Stimulated activated CD8-positive, alpha-beta memory T cell treated with anti-CD3 and anti-CD28 coated beads, Interleukin-4, amount 100 ng/mL, for 24 hours (primary cell): ENCODE measurements around the gene KIF25.

Source experiments
- DNase-seq: peaks from one replicate; pipeline ENCODE4 v3.0.0-alpha.2; 2020; ENCODE audit warnings: low read depth

The KIF25 gene

DNA sequence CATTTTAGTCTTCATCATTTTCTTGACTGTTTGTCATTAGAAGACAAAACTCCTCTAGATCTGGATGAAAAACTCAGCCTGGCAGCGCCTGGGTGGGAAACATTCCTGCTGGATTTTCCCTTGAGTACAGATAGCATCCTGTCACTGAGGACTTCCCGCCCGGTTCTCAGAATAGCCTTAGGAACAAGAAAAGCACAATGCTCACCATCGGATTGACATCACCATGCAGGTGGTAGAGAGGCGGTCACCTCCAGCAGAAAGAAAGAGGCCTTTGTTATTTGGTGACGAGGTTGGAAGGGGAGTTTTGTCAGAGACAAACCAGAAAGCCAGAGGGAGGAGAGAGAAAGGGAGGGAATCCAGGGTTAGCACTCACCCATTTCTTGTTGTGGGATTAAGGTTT lies 39.8 kb downstream of the KIF25 start:
- DNase-seq, result no peak

DNA sequence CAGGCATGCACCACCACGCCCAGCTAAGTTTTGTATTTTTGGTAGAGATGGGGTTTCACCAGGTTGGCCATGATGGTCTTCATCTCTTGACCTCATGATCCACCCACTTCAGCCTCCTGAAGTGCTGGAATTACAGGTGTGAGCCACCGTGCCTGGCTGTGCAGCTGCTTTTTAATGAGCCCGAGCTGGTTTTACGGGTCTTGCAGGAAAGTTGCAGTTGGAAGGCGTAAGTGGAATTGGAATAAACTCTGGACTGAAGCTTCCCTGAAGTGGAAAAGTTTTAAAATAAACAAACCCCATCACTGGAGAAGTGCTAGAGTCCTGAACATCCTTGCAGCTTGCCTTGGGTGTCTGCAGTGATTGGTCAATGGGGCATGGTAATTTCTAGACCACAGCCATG lies 40.4 kb downstream of the KIF25 start:
- no peak for DNase-seq

DNA sequence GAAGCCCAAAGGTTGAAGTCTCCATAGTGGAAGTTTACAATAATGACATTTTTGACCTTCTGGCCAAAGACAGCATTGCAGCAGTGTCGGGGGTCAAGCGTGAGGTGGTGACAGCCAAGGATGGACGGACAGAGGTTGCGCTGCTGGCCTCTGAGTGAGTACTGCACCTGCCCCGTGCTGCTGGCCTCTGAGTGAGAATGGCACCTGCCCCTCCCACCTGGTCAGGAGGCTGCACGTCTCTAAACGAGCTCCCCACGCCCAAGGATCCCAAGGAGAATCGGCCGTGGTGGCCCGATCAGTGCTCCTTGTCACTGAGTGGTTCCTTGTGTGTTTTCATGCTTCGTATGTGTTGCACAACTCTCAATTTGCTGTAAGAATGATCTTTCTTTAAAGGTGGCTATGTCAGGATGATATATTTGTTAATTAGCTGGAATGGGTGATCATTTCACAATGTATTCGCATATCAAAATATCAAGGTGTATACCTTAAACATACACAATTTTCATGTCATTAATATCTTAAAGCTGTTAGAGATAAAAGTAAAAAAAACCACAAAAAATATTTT lies 41.2 kb downstream of the KIF25 start:
- DNase-seq, result no peak

DNA sequence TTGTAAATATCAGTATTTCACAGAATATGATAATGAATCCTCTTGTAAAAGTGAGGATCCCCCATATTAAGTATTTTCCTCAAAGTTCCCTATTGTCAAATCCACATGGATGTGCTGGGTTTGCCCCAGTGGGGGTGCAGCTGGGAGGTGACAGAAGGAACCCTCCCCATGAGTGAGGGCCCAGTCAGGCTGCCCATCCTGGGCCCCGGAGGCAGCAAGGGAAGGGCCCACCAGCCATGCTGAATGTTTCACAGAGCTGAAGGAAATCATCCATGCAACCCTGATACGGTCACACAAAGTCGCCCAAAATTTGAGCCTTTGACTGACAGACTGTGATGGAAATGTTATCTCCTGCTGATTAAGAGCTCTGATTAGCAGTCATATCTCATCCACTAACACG lies 41.8 kb downstream of the KIF25 start:
- no peak for DNase-seq

DNA sequence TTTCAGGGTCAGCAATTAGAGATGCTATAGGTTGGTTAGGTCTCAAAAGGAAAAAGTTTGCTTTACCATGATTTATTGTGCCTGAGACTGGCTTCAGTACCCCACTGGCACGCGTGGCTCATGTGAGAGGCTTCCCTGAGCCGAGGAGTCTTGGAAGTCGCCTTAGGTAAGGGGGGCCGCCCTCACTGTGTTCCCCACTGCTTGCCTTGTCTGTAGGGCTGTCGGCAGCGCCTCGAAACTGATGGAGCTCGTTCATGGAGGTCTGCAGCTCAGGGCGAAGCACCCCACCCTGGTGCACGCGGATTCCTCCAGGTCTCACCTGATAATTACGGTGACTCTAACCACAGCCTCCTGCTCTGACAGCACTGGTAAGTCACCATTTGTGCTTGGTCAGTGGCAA lies 42.4 kb downstream of the KIF25 start:
- DNase-seq, result no peak

DNA sequence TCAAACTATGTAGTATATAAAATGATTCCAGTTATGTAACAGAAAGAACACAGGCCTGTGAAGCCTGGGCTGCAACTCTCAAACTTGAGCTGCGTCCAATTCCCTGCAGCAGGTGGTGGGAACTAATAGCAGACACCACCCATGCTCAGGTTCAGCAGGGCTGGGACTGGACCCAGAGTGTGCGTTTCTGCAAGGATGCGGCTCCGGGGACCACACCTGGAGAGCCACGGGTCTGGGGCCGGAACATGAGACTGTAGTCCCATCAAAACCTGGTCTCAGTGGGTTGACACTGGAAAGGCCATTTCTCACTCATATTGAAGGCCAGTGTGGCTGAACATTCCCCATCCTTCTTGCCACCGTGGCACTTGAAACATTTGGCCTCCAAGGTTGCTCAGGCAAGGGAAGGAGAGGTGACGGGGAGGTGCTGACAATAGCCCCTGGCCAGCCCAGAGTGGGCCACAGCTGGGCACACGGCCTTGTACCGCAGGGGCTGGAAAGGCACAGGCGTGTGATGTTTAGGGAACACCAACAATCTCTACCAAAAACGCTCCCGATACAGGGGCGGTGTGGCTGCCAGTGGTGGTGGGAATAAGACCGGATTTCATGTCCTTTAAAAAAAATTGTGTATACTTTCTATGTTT lies 43.5 kb downstream of the KIF25 start:
- no peak for DNase-seq

DNA sequence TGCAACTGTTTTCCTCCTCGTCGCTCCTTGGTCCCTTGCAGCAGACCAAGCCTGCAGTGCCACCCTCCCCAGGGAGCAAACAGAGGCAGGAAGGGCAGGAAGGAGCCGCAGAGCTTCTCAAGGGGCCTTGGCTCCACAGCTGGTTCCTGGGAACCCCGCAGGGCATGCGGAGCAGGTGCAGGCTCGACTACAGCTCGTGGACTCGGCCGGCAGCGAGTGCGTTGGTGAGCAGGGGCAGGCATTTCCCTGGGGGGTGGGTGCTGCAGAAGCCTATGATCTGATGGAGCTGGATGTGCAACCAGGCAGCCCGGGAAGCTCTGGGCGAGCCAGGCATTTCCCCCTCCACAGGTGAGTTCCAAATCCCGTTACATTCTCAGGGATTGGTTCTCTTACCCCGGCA lies 44.5 kb downstream of the KIF25 start:
- DNase-seq, result no peak

DNA sequence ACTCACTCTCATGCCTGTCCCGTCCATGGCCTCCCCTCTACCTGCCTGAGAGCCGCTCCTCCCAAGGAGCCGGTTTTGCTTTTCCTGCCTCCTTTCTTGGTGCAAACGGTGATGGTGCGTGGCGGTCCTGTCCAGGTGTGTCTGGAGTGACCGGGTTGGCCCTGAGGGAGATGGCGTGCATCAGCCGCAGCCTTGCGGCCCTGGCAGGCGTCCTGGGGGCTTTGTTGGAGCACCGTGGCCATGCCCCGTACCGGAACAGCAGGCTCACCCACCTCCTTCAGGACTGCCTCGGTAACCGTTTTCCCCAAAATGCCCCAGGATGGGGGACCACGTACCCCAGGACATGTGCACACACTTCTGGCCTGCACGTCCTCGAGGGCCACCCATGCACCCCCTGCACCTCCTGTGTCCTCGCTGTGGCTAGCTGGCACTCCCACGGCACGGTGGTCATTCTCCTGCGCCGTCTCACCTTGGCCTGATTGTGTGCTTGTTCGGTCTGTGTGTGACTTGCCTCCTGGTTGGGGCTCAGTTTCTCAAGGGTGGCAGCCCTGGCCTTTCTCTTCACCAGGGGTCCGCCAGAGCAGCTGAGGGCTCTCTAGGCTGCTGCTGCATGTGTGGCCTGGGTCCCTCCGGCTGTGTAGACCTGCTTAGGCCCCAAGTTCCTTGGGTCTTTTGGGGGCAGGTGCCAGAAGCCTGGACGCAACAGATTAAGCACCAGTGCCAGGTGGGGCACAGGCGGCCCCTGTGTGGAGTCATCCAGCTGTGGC lies 45.1 kb downstream of the KIF25 start:
- no peak for DNase-seq

DNA sequence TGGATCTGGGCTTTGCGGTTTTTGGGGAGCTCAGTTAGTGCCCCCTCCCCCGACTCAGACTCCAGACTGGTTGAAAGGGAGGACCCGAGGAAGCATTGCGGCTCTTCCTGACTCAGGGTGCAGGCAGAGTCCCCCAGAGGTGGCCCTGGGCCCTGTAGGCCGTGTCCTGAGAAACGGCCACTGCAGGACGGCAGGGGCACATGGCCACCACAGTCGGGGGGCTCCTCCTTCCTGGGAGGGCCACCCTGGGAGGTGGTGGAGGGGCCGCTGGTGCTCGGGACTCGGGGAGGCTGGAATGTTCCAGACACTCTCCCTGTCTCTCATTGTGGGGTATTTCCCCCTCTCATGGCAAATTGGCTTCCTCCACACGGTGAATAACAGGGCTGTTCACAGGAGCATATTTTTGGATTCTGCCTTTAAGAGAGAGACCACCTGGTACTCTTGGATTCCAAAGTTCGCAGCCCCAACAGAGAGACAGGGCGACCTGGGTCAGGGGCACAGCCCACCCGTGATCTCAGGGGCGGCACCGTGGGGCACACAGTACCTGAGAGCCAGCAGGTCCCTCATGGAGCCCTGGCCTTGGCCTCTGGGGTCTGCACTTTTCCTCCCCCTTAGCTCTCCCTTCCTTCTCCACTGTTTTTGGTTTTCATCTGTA lies 45.8 kb downstream of the KIF25 start:
- no peak for DNase-seq

DNA sequence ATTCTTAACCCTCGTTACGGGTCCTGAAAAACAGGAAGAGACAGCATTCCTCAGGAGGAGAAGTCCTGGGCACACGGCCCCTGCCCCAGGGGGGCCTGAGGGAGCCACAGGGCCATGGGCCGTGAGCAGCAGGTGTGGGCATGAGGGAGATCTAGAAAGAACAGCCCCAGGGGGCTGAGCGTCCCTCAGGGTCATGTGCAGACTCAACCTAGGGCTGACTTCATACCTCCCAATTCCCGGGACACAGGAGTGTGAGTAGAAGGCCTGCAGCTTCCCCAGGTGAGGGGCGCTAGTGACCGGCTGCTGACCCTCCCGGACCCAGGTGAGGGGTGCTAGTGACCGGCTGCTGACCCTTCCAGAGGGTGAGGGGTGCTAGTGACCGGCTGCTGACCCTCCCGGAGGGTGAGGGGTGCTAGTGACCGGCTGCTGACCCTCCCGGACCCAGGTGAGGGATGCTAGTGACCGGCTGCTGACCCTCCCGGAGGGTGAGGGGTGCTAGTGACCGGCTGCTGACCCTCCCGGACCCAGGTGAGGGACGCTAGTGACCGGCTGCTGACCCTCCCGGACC lies 46.5 kb downstream of the KIF25 start:
- no peak for DNase-seq

DNA sequence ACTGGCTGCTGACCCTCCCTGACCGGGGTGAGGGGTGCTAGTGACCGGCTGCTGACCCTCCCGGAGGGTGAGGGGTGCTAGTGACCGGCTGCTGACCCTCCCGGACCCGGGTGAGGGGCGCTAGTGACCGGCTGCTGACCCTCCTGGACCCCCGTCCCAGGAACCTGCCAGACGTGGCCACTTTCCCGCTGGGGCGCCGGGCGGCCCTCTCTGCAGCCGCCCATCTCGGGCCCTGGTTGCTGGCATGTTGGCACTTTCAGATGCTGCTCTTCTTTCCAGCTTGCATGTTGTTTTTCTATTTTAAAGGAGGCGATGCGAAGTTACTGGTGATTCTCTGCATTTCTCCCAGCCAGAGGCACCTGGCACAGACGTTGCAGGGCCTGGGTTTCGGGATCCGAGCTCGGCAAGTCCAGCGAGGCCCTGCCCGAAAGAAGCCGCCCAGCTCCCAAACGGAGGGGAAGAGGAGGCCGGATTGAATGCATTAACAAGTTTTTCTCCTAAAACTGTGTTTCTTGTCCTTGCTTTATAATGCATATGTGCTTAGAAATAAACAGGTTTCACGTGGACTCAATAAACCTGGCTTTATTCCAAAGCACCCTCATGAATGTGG lies 47.2 kb downstream of the KIF25 start:
- DNase-seq, result no peak

DNA sequence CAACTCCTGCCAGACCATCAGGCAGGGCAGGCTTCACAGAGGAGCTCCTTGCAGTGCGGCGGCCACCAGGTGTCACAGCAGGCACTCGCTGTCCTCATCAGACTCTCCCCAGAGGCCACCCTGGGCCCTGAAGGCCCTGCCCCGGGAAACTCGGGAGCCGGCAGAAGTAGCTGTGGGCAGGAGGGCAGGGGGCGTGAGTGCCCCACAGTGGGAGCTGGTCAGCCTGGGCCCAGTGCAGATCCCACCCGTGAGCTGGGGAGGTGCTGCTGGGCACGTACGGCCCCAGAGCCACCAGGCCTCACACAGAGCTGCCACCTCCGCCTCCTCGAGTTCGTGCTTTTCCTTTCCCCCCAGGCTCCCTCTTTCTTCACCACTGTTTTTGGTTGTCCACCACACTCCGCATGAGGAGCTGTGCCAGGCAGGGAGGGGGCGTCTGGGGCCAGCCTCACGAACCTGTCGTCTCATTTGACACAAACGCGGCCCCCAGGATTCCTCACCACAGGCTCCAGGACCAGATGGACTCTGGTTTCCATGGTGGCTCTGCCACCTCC lies 47.7 kb downstream of the KIF25 start:
- DNase-seq, result no peak

DNA sequence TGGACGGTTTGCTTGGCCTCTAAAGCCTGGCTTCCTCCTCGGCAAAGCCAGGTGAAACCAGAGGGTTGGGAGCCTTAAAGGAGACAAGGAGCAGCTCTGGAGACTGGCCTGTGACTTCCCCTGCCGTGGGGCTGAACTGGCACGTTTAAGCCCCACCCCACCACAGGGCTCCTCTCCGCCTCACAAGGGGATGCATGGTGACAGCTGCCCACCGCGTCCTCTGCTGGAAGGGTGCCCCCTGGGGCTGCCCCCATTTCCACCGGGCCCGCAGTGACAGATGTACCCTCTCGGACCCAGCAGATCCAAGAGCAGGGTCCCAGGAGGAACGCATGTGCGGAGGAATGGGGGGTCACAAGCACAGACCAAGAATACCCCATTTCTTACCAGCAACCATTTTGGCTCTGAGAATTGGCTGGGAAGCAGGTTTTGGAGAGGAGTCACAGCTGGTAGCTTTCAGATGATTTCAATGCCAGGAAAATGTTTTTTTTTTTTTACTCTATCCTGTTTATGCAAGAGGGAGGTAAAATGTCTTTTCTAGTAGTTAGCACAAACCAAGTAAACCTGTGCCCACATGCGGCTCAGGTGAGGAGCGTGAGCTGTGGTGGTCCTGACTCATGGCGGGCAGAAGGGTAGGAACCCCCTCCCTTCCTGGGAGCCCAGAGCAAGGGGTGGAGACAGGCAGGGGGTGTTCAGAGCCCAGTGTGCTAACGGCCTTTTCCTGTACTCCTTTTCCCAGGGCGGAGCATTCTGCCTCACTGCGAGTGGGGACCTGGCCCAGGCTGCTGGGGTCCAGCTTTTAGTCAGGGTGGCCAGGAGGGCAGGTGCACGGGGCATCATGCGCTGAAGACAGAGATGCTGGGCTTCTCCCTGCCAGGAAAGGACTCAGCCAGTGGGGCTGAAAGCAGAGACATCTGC lies 48.5 kb downstream of the KIF25 start:
- DNase-seq, result no peak

DNA sequence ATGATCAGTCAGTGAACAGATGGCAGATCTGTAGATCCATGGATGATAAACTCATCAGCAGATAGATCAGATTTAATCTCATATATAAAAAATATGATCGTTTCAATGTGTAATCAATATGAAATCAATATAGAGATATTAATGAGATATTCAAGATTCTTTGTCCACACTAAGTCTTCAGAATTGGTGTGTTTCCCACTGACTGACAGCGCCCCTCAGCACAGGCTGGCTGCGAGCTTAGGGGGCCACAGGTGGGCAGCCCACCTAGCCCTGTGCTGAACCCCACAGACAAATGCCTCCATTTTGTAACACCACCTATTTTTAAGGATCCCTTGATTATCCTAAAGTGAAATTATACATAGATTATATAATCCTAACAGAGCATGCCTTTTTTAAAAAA lies 49.2 kb downstream of the KIF25 start:
- DNase-seq, result no peak

DNA sequence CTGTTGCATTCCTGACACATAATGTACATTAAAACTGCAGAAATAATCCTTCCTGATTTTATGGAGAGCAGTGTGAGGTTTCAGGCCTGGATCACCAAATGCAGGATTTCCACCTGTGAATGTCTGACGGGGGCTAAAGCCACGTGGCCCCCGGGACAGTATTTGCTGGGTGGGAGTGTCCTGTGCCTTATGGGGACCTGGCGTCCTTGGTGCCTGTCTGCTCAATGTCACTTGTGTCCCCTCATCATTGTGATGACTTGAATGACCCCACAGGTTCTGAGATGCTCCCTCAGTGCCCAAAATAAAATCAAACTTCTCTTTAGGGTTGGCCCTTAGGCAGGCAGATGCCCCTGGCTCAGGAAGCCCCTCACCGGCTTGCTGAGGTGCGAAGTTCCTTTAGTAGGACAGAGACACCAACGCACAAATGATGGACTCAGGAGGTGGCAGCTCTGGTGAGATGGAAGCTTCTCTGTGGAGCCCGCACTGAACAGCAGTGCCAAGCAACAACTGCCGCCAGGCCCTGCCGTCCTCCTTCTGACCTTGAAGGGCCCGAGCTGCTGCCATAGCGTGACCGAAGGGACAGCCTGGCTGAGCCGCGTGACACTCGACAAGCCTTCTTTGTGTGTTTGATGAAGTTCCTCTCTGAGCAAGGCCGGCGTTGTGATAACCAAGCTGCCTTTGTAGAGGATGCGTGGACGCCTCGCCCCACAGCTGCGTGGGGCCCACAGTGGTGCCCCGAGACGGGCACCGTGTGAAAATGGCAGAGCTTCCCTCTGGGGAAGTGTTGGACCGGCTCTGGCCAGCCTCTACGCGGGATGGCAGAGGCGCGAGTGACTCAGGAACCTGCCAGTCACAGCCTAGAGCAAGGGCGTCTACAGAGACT lies 50.6 kb downstream of the KIF25 start:
- no peak for DNase-seq

DNA sequence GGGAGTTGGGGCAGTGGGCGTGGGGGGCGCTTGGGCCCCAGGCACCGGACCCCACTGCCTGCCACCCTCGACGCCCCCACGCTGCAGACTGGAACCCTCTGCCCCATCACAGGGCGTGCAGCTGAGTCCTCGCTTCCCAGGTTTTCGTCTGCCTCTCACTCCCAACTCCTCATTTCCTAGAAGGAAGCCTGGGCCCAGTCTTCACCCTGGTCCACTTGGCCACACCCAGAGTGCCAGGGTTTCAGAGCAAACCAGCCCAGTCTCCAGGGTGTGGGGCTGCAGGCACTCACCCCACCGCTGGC lies 51.2 kb downstream of the KIF25 start:
- no peak for DNase-seq

DNA sequence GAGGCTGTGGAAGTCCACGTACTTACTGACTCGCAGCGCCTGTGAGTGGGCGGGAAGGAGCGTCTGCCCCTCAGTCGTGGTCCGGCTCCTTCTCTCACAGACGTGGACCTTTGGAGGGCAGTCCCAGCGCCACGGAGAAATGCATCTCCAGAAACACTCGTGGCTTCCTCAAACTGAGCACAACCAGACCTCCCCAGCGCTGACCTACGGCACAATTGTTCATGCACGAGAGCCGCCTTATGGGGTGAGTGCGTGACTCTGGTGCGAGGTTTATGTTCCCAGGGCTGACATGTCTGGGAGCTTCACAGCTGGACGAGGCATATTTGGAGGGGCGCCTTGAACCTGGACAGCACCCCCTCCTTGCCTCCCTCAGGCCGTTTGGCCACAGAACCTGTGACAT lies 51.8 kb downstream of the KIF25 start:
- no peak for DNase-seq

DNA sequence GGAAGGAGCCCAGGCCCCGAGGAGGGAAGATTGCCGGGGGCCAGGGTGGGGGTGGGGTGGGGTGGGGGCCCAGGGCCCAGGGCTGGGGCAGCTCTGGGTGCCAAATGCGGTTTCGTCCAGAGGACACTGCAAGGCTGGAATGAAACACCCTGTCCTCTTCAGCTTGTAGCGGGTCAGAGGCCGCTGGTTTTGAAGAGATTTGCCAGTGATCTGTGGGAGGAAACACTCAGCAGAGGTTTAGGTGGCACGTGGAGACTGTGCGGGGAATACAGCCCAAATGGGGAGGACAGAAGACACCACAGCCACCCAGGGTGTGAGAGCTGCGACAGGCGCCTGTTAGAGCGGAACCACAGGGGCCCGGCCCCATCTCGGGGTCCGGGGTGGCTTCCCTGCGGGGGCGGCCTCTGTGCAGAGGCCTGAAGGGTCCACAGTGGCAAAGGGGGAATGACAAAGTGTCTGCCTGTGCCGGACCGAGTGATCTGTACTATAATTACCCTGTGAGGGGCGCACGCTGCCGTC lies 52.3 kb downstream of the KIF25 start:
- no peak for DNase-seq

DNA sequence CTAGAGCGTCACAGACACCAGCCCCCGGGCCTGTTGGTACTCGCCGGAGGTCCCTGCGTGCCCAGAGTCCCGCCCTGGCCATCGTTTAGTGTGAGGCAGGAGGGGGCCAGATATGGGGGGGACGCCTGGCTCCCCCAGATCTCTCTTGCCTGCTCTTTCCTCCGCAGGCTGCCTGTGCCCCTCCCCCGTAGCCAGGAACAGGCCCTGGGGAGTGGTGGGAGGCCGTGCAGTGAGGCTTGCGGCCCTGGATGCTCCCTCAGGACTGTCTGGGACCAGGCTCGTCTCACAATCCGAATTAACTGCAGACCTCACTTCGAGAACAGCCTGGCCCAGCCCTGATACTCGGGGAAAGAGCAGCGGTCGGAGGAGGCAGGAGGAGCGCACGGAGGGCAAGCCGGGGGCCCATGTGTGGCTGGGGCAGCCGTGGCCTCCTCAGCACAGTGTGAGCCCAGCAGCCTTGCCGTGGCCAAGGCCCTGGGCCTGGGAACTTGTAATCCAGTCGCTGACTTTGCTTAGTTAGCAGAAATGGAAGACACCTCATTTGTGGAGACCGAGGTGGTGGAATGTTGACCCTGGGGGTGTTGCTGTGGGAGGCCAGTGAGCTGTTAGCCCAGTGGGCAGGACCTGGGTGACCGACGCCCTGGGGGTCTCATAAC lies 52.9 kb downstream of the KIF25 start:
- DNase-seq, result no peak
